H54 (cell line): ENCODE results near the gene H2AZ2.
"Not testable (repeated sequence)": the region's sequence is repeated elsewhere in the genome, so short reads cannot be mapped to it uniquely, and the experiment has no call there.

ENCODE experiments used
- DNase-seq: peaks from one replicate; pipeline ENCODE4 v3.0.0; 2011; ENCODE audit warnings: low spot score, mixed read lengths; ENCODE audit not compliant: insufficient read length
- FAIRE-seq: peaks from 3 replicates; lab custom pipeline; 2011; peaks lifted over from hg19 to GRCh38; lab: Jason Lieb, UNC
- POLR2A ChIP-seq: IDR thresholded peaks from 2 replicates; pipeline ENCODE4 v1.6.1; 2011; ENCODE audit warnings: low read depth, mild to moderate bottlenecking, low read length

H2AZ2 gene

GRCh38 chr7:44849885-44850544, 2.1 kb upstream of the H2AZ2 start:
- TF ChIP-seq POLR2A: no peak
- DNase-seq: no peak
- no peak for FAIRE-seq

DNA sequence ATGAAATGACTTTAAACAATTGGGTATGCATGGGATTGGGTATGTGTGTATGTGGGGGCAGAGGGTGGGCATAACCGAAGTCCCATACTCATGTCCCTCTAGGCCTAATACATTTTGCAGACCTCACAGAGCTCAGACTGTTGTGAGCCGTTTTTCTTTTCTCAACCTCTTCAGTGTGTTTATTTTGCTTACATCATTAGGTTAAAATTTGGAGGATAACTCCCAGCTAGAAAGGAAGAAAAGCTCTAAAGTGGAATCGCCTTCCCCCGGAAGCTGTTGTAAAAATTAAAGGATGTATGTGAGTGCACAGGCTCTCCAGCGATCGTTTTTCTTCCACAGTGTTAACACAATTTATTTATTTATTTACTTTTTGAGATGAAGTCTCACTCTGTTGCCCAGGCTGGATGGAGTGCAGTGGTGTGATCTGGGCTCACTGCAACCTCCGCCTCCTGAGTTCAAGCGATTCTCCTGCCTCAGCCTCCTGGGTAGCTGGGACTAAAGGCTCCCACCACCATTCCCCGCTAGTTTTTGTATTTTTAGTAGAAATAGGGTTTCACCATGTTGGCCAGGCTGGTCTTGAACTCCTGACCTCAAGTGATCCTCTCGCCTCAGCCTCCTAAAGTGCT, 1.5 kb upstream of the H2AZ2 start:
- TF ChIP-seq POLR2A: no peak
- FAIRE-seq (no peak), DNase-seq (no peak)

DNA sequence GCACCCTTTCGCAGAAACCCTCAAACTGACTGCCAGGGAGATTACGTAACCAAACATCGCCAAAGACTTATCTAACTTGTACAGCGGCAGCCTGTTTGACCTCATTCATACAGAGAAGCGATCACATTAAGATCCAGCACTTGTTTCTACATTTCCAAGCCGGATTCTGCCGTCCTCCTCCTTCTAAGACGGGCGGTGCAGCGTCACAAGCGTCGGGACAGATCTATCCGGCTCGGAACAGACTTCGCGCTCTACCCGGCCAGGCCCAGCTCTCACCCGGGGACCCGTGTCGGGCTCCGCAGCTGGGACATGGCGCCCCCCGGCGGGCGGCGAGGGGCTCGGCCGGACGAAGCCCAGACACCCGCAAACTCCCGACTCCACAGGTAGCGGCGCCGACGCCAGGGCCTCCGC, 373 bp downstream of the H2AZ2 start:
- peak; percentile 93 for DNase-seq
- FAIRE-seq: peak; percentile 76
- TF ChIP-seq POLR2A: no peak

DNA sequence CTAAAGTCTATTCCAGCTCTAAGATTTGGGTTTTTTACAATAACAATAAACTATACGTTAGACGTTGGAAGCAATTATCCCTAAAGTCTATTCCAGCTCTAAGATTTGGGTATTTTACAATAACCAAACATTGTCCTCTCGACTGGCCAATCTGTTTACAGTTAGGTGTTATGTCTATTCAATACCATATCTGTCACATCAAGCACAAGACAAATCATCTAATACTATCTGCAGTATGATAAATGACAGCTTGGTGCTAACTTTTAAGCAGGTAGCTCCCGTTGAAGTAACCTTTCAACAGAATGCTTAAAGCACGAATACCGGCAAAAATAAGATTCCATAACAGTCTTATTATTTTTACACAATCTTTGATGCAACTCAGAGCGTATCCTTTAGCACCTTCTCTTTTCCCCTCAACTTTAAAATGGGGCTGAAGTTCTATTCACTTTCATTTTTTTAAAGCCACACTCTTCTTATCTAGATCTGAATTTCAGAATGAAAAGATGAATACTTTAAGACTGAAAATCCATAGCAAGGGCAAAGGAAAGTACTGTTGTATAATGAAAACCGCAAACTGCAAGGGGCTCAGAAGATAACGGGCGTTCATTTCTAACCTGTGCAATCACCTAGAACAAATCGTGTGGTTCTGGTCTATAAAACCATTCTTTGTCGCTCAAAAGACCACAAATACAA, 925 bp downstream of the H2AZ2 start:
- no peak for DNase-seq
- peak; percentile 78 for FAIRE-seq
- TF ChIP-seq POLR2A: no peak

- DNase-seq, FAIRE-seq: not testable (repeated sequence)
Observed at GRCh38 chr7:44846390-44846789, 1.5 kb downstream of the H2AZ2 start.

- no peak for DNase-seq
- no peak for FAIRE-seq
- TF ChIP-seq POLR2A: no peak
Observed at GRCh38 chr7:44845451-44845850, 2.4 kb downstream of the H2AZ2 start.

- FAIRE-seq, DNase-seq: not testable (repeated sequence)
Observed at GRCh38 chr7:44843440-44843839, 4.4 kb downstream of the H2AZ2 start.

DNA sequence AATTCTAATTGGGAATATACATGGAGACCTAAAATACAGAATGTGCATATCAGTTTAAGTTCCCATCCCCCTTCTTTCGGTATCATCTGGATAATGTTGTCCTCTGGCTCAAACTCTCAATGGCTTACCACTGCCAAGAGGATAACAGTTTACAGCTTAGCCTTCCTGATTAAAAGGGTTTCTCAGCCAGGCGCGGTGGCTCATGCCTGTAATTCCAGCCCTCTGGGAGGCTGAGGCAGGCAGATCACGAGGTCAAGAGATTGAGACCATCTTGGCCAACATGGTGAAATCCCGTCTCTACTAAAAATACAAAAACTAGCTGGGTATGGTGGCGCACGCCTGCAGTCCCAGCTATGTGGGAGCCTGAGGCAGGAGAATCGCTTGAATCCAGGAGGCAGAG, 5.2 kb downstream of the H2AZ2 start:
- DNase-seq, FAIRE-seq: not testable (repeated sequence)

GRCh38 chr7:44838751-44839150, 9.1 kb downstream of the H2AZ2 start:
- no peak for TF ChIP-seq POLR2A
- FAIRE-seq: no peak
- DNase-seq: no peak

DNA sequence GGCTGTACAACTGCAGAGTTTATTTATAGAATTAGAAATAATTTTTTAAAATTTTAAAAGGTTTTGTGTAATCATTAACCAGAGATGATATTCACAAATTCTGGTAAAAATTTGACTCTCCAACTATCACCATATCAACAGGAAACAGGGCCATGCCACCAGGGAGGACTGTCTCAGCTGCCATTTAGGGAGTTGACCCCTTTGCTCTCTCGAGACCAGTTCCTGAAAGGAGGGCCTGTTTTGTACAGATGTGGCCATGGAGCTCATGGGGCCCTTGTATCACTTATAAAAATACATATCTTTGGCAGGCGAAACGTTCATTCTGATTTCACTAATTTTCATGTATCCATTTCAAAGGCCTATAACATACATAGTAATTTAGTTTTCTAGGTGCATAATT, 20.3 kb downstream of the H2AZ2 start:
- no peak for TF ChIP-seq POLR2A
- FAIRE-seq: no peak
- no peak for DNase-seq

- no peak for TF ChIP-seq POLR2A
- no peak for DNase-seq
- FAIRE-seq: no peak
Observed at GRCh38 chr7:44824894-44825526, 22.9 kb downstream of the H2AZ2 start.

GRCh38 chr7:44823255-44823781, 24.6 kb downstream of the H2AZ2 start:
- no peak for FAIRE-seq
- DNase-seq: no peak
- TF ChIP-seq POLR2A: no peak

DNA sequence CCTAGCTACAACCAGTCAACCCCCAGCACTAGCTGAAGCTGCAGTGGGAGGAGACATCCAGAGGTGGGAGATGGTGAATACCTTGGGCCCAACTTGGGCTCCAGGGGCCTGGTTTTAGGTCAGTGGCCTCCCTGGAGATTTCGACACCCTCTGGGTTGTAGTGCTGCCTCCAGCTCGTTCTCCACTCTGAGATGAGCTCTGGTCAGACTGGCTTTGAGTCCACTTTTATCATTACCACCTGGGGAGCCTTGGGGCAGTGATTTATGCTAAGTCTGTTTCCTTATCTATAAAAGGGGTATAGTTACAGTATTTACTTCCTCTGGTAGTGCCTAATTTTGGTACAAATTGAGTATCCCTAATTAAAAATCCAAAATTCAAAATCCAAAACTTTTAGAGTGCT, 28.6 kb downstream of the H2AZ2 start:
- DNase-seq (no peak), FAIRE-seq (no peak)
- TF ChIP-seq POLR2A: no peak

DNA sequence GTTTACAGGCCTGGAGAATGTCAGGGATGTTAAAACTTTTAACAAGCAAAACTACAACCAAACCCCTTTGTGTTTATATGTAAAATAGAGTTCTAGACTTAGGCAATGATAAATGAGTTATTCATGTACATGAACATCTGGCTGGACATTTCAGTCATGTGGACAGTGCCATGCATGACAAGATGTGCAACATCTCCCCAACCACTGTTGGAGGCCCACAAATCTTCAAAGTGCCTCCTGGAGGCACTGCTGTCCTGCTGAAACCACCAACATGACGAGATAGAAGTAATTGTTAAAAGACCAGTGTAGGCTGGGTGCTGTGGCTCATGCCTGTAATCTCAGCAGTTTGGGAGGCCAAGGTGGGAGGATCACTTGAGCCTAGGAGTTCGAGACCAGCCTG, 33.0 kb downstream of the H2AZ2 start:
- FAIRE-seq: no peak

More for the DNA sequence above, 33.0 kb downstream of the H2AZ2 start:
- no peak for DNase-seq
- TF ChIP-seq POLR2A: no peak
